Fibroblast of villous mesenchyme (primary cell): ENCODE data around the gene PLB1. TPM values are rescaled to one million over a fixed set of nuclear protein-coding genes. Genes with fewer than 3 reads are reported as not detected.

Experiments used
- DNase-seq: peaks from one replicate; pipeline ENCODE4 v3.0.0-alpha.2; 2010; ENCODE audit warnings: low read depth
- H3K4me3 ChIP-seq: 2 replicates; pipeline ENCODE4 v1.5.1; 2011; ENCODE audit warnings: low read depth, mild to moderate bottlenecking, low read length
- total RNA-seq: library from RNA; depleted of rRNA; stranded (reverse); fragments of >200 nt; gene quantifications from 2 replicates; pipeline ENCODE4 v1.2.3, GENCODE V29; 2012
- TF ChIP-seq, protein P1 (sequence below): IDR thresholded peaks from 2 replicates; pipeline ENCODE4 v1.5.1; 2012; ENCODE audit warnings: low read depth, mild to moderate bottlenecking, low read length; ENCODE audit not compliant: insufficient read depth

Gene PLB1
- total RNA-seq, 1 donor = 3.0 TPM

DNA sequence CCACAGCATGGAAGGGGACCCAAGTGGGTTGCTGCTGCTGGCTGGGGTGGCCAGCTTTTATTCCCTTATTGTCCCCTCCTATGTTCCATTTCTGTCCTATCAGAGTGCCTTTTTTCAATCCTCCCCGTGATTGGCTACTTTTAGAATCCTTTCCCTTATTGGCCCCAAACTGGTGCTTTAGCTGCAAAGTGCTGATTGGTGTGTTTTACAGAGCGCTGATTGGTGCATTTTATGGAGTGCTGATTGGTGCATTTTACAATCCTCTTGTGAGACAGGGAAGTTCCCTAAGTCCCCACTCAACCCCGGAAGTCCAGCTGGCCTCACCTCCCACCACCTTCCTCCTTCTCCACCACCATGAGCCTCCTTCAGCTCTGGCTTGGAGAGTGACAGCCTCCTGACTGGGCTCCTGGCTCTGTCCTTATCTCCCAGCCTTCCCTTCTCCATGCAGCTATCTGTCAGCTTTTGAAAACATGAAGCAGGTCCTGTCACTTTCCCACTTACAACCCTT is 20.7 kb upstream of the PLB1 start:
- no peak overlapping the region for H3K4me3 ChIP-seq
- no peak for DNase-seq
- TF ChIP-seq, protein P1, sequence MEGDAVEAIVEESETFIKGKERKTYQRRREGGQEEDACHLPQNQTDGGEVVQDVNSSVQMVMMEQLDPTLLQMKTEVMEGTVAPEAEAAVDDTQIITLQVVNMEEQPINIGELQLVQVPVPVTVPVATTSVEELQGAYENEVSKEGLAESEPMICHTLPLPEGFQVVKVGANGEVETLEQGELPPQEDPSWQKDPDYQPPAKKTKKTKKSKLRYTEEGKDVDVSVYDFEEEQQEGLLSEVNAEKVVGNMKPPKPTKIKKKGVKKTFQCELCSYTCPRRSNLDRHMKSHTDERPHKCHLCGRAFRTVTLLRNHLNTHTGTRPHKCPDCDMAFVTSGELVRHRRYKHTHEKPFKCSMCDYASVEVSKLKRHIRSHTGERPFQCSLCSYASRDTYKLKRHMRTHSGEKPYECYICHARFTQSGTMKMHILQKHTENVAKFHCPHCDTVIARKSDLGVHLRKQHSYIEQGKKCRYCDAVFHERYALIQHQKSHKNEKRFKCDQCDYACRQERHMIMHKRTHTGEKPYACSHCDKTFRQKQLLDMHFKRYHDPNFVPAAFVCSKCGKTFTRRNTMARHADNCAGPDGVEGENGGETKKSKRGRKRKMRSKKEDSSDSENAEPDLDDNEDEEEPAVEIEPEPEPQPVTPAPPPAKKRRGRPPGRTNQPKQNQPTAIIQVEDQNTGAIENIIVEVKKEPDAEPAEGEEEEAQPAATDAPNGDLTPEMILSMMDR = no peak

- H3K4me3 ChIP-seq = no peak overlapping the region
- DNase-seq = no peak
- TF ChIP-seq, protein P1 = no peak
Observed at GRCh38 chr2:28477087-28477486, 18.8 kb upstream of the PLB1 start.

DNA sequence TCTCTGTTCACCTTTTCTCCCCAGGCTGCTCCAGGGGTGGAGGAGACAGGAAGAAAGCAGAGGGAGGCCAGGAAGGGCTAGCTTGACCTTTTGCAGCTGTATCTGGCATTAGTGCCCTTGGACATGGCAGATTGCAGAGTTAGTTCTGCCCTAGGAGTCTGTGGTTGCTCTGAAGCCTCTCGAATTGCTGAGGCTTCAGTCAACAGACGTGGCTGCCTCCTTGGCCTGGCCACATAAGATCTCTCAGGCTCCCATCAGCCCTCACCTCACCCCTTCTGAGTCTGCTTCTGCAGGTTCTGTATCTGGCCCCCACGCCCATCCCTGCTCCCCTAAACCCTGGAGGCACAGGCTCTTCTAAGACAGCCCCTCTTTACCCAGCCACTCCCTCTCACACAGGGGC is 18.2 kb upstream of the PLB1 start:
- TF ChIP-seq, protein P1 = no peak
- DNase-seq = no peak
- no peak overlapping the region for H3K4me3 ChIP-seq

- no peak overlapping the region for H3K4me3 ChIP-seq
- TF ChIP-seq, protein P1 = no peak
Observed at GRCh38 chr2:28480403-28481049, 15.3 kb upstream of the PLB1 start.

DNA sequence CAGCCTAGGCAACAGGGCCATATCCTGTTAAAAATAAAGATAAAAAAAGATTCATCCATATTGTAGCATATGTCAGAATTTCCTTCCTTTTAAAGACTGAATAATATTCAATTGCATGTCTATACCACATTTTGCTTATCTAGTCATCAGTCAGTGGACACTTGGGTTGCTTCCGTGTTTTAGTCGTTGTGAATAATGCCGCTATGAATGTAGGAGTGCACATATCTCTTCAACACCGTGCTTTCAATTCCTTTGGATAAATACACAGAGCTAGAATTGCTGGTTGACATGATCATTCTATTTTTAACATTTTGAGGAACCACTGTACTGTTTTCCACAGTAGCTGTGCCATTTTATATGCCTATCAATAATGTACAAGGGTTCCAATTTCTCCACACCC is 14.0 kb upstream of the PLB1 start:
- TF ChIP-seq, protein P1 = no peak
- no peak for DNase-seq
- H3K4me3 ChIP-seq = no peak overlapping the region

More at GRCh38 chr2:28480403-28481049, 15.3 kb upstream of the PLB1 start:
- DNase-seq = no peak

DNA sequence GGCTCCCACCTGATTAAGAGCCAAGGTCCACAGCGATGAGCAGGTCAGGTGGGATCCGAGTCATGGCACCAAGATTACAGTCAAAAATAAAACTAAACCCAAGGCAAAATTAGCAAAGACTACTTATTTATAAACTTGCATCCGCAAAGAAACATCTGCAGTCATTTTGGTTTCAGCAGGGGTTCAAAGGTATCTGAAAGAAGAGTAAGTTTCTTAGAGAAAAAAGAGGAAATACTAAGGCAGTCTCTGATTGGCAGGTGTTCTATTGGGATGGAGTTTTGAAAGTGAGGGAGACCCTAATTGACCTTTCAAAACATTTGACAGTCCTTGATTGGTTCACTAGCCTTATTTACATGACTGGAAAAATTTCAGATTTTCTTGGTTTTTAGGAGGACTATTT is 11.0 kb upstream of the PLB1 start:
- DNase-seq = no peak
- TF ChIP-seq, protein P1 = no peak
- H3K4me3 ChIP-seq = no peak overlapping the region

DNA sequence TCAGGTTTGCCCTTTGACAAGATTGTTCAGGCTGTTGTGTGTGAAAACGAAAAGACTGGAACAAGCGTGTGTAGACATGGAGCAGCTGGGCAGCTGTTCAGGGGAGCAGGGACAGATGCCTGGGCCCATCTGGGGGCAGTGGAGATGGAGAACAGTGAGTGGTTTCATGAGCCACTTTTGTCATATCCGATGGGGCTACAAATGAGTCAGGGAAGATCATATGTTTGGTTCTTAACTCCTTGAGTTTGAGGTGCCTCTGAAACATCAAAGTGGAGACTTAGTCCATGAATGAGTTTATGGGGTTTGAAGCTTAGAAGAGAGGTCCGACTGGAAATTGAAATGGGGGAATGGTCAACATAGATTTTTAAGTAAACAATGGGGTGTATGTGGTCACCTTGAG is 9.3 kb upstream of the PLB1 start:
- DNase-seq = no peak
- H3K4me3 ChIP-seq = no peak overlapping the region
- TF ChIP-seq, protein P1 = no peak
